Measurements from ENCODE around the gene SNCG.
"Not testable (repeated sequence)": the region's sequence is repeated elsewhere in the genome, so short reads cannot be mapped to it uniquely, and the experiment has no call there.

The SNCG gene

DNA sequence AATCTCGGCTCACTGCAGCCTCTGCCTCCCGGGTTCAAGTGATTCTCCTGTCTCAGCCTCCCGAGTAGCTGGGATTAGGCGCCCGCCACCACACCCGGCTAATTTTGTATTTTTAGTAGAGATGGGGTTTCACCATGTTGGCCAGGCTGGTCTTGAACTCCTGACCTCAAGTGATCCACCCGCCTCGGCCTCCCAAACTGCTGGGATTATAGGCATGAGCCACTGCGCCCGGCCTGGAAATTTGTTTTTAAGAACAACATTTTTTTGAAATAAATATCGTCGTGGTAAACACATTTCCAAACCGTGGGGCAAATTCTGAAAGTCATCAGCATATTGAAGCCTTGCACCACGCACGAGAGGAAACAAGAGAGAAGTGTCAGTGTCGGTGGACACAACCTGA is 18.3 kb upstream of the SNCG start:
- not testable (repeated sequence) for H3K27ac ChIP-seq (ENCODE audit: low read length)

DNA sequence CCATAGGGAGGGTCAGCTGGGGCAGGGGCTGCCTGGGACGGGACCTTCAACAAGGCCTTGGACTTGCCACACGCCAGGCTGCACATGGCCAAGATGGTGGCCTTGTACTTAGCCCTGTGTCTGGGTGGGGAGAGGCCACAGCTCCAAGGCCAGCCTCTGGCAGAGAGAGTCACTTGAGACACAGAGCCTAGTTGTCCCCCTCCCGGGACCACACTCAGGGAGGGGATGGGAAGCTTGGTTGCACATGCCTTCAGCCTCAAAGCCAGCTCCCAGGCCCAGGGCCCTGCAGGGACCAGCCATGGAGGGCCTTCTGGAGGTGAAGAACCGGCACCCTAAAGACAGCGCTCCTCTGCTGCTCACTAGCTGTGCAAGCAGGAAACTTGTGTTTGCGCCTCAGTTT is 17.7 kb upstream of the SNCG start:
- H3K27ac ChIP-seq (ENCODE audit: low read length), result no peak overlapping the region
- no peak overlapping the region for H3K4me3 ChIP-seq (ENCODE audit: low read length)
- H3K27me3 ChIP-seq (ENCODE audit: insufficient read depth, low read length), result no peaks in the 10 kb centered on the region
- H3K9me3 ChIP-seq (ENCODE audit: insufficient read depth, low read depth, low read length), result no peaks in the 10 kb centered on the region
- no peaks in the 10 kb centered on the region for H3K36me3 ChIP-seq (ENCODE audit: insufficient read depth, low read depth, low read length)
- H3K4me1 ChIP-seq (ENCODE audit: insufficient read depth, low read length), result no peaks in the 10 kb centered on the region
- H3K9ac ChIP-seq (ENCODE audit: low read depth, low read length), result no peak overlapping the region

More for the DNA sequence above, 18.3 kb upstream of the SNCG start:
- not testable (repeated sequence) for H3K4me3 ChIP-seq (ENCODE audit: low read length); H3K36me3 ChIP-seq (ENCODE audit: insufficient read depth, low read depth, low read length); H3K9ac ChIP-seq (ENCODE audit: low read depth, low read length); H3K4me1 ChIP-seq (ENCODE audit: insufficient read depth, low read length); H3K9me3 ChIP-seq (ENCODE audit: insufficient read depth, low read depth, low read length); H3K27me3 ChIP-seq (ENCODE audit: insufficient read depth, low read length)

DNA sequence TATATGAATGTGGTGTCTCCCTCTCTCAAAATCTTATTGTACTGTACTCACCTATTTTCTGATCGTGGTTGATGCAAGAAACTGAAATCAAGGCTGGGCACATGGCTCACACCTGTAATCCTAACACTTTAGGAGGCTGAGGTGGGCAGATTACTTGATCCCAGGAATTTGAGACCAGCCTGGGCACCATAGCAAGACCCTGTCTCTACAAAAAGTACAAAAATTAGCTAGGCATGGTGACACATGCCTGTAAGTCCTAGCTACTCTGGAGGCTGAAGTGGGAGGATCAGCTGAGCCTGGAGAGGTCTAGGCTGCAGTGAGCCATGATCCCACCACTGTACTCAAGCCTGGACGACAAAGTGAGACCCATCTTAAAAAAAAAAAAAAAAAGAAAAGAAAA is 17.0 kb upstream of the SNCG start:
- H3K9ac ChIP-seq (ENCODE audit: low read depth, low read length), result no peak overlapping the region
- no peaks in the 10 kb centered on the region for H3K36me3 ChIP-seq (ENCODE audit: insufficient read depth, low read depth, low read length)
- no peak overlapping the region for H3K4me3 ChIP-seq (ENCODE audit: low read length)
- no peak overlapping the region for H3K27ac ChIP-seq (ENCODE audit: low read length)
- H3K27me3 ChIP-seq (ENCODE audit: insufficient read depth, low read length), result no peaks in the 10 kb centered on the region
- no peaks in the 10 kb centered on the region for H3K9me3 ChIP-seq (ENCODE audit: insufficient read depth, low read depth, low read length)
- H3K4me1 ChIP-seq (ENCODE audit: insufficient read depth, low read length), result no peaks in the 10 kb centered on the region

DNA sequence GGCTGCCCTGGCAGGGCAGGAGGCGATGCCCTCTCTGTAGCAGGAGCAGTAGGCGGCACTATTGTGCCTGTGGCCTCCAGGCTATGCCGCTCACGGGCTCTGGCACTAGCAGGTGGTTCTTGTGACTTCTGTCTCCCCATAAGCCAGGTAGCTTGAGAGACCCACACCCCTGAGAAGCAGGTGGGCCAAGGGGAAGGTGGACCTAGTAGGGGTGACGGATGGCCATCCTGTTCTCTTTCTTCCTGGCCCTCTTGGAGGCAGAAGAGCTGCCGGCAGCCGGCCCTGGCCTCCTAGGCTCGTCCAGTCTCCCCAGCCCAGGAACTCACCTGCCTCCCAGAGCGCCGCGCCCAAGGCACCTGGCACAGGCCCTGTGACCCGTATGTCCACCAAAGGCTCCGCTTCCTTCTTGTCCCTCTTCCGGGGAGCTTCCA is 16.4 kb upstream of the SNCG start:
- no peaks in the 10 kb centered on the region for H3K27me3 ChIP-seq (ENCODE audit: insufficient read depth, low read length)
- no peaks in the 10 kb centered on the region for H3K36me3 ChIP-seq (ENCODE audit: insufficient read depth, low read depth, low read length)
- no peak overlapping the region for H3K4me3 ChIP-seq (ENCODE audit: low read length)
- H3K9ac ChIP-seq (ENCODE audit: low read depth, low read length), result no peak overlapping the region
- no peak overlapping the region for H3K27ac ChIP-seq (ENCODE audit: low read length)
- H3K9me3 ChIP-seq (ENCODE audit: insufficient read depth, low read depth, low read length), result no peaks in the 10 kb centered on the region
- no peaks in the 10 kb centered on the region for H3K4me1 ChIP-seq (ENCODE audit: insufficient read depth, low read length)

DNA sequence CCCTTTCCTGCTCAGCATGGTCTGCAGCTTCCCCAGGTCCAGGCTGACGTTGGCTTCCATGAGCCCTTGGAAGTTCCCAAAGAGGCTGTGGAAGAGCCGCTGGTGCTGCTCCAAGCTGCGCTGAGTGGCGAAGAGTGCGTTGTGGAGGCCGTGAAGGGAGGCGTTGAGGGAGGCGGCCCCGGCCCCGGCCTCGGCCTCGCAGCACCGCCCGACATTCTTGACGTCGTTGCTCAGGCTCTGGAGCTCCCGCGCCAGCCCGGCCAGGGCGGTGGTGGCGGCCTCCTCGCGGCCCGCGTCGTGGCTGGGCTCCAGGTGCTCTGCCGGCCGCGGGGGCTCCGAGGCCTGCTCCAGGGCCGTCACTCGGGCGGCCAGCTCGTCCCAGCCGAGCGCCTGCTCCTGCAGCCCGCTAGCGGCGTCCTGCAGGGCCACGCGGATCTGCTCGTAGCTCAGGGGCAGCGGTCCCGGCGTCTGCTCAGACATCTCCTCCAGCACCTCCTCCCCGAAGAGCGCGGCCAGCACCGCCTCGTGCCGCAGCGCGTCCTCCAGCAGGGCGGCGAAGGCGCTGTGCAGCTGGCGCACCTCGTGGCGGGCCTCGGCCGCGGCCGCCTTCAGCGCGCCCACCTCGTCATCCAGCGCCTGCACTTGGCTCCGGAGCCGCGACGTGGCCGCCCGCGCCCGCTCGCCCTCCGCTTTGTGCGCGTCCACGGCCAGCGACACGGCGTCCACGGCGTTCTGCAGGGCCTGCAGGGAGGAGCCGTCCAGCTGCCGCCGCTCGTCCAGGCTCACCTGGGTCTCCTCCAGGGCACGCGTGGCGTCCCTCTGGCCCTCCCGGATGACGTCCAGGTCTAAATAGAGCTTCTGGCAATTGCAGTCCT is 15.7 kb upstream of the SNCG start:
- Histone ChIP-seq H3K9me3 (ENCODE audit: insufficient read depth, low read depth, low read length) (no peaks in the 10 kb centered on the region), H3K4me3 (ENCODE audit: low read length) (no peak overlapping the region), H3K4me1 (ENCODE audit: insufficient read depth, low read length) (no peaks in the 10 kb centered on the region), H3K27ac (ENCODE audit: low read length) (no peak overlapping the region), H3K36me3 (ENCODE audit: insufficient read depth, low read depth, low read length) (no peaks in the 10 kb centered on the region), H3K9ac (ENCODE audit: low read depth, low read length) (no peak overlapping the region), H3K27me3 (ENCODE audit: insufficient read depth, low read length) (no peaks in the 10 kb centered on the region)

DNA sequence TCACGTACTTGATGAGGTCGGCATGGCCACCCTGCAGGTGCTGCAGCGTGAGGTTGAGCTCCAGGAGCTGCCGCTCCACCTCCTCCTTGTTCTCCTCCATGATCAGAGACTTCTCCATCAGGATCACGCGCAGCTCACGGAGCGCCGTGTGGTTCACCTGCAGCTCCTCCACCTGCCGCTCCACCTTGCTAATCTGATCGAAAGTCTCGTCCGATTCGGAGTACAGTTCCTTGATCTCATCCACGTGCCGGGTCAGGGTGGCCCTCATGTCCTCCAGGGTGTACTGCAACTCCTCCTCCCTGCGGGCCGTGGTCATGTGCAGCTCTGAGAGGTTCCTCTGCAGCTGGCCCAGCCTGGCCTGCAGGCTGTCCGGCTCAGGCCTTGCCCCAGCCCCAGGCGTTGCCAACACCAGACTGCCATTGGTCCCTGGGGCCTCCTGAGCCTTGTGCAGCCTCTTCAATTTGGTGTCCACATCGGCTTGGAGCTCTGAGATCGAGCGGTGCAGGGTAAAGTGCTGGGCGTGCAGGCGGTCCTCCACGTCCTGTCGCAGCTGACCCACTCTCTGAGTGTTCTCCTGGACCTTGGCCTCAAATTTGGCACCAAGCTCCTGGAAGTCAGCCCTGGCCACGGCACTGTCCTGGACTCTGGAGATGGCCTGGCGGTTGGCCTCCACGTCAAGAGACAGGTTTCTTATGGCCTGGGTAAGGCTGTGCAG is 14.9 kb upstream of the SNCG start:
- Histone ChIP-seq H3K9me3 (ENCODE audit: insufficient read depth, low read depth, low read length) (no peaks in the 10 kb centered on the region), H3K36me3 (ENCODE audit: insufficient read depth, low read depth, low read length) (no peaks in the 10 kb centered on the region), H3K4me1 (ENCODE audit: insufficient read depth, low read length) (no peaks in the 10 kb centered on the region), H3K9ac (ENCODE audit: low read depth, low read length) (no peak overlapping the region), H3K27ac (ENCODE audit: low read length) (no peak overlapping the region), H3K27me3 (ENCODE audit: insufficient read depth, low read length) (no peaks in the 10 kb centered on the region), H3K4me3 (ENCODE audit: low read length) (no peak overlapping the region)

DNA sequence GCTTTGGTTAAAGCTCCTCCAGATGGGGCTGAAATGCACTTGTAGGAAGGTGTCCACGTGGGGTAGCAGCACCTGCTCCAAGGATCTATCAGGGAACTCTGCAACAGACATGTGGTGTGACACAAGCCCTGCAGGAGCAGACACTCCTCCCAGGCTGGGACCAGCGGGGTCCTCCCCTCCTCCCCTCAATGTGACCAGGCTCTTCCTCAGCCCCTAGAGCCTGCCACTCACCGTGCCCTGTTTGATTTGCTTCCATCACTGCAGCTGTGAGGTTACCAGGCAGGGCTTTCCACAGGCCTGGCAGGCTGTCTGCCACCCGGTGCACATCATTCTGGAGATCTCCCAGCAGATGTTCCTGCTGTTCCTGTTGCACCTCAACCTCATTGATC is 14.4 kb upstream of the SNCG start:
- H3K4me3 ChIP-seq (ENCODE audit: low read length), result no peak overlapping the region
- H3K4me1 ChIP-seq (ENCODE audit: insufficient read depth, low read length), result no peaks in the 10 kb centered on the region
- H3K27ac ChIP-seq (ENCODE audit: low read length), result no peak overlapping the region
- no peaks in the 10 kb centered on the region for H3K27me3 ChIP-seq (ENCODE audit: insufficient read depth, low read length)
- H3K9me3 ChIP-seq (ENCODE audit: insufficient read depth, low read depth, low read length), result no peaks in the 10 kb centered on the region
- no peaks in the 10 kb centered on the region for H3K36me3 ChIP-seq (ENCODE audit: insufficient read depth, low read depth, low read length)
- H3K9ac ChIP-seq (ENCODE audit: low read depth, low read length), result no peak overlapping the region

DNA sequence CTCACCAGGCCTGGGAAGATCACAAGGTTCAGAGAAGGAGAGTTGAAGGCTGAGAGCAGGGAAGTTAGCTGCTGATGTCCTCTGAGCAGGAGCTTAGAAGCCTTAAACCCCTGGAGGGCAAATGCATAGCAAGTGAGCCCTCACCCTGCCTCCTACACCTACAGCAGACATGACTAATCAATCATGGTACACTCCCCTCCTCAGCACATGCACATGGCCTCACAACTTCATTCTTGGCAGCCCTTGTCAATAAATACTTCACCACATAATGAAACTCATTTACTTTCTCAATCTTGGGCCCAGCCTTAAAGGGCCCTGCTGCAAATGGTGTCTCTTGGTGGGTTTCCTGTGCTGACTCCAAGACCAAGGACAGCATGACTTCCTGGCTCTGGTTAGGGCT is 13.9 kb upstream of the SNCG start:
- no peaks in the 10 kb centered on the region for H3K9me3 ChIP-seq (ENCODE audit: insufficient read depth, low read depth, low read length)
- no peak overlapping the region for H3K27ac ChIP-seq (ENCODE audit: low read length)
- no peak overlapping the region for H3K9ac ChIP-seq (ENCODE audit: low read depth, low read length)
- H3K27me3 ChIP-seq (ENCODE audit: insufficient read depth, low read length), result no peaks in the 10 kb centered on the region
- H3K36me3 ChIP-seq (ENCODE audit: insufficient read depth, low read depth, low read length), result no peaks in the 10 kb centered on the region
- H3K4me1 ChIP-seq (ENCODE audit: insufficient read depth, low read length), result no peaks in the 10 kb centered on the region
- no peak overlapping the region for H3K4me3 ChIP-seq (ENCODE audit: low read length)

DNA sequence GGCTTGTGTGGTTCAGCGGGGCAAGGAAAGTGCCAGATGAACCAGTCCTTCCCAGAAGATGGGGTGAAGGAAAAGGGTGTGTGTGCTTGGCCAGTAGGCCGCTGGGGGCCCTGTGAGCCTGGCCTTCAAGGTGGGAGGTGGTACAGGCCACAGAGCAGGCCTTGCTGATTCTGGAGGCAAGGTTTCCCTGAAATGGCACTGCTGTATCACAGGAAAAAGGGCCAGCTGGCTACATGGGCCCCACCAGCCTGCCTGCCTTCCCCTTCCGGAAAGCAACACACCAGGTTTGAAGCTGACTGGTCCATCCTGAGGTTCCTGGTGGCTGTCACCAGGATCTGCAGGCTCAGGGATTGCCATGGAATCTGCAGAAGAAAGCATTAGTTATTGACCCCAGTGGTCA is 13.5 kb upstream of the SNCG start:
- Histone ChIP-seq H3K27me3 (ENCODE audit: insufficient read depth, low read length) (no peaks in the 10 kb centered on the region), H3K4me1 (ENCODE audit: insufficient read depth, low read length) (no peaks in the 10 kb centered on the region), H3K9me3 (ENCODE audit: insufficient read depth, low read depth, low read length) (no peaks in the 10 kb centered on the region), H3K4me3 (ENCODE audit: low read length) (no peak overlapping the region), H3K27ac (ENCODE audit: low read length) (no peak overlapping the region), H3K9ac (ENCODE audit: low read depth, low read length) (no peak overlapping the region), H3K36me3 (ENCODE audit: insufficient read depth, low read depth, low read length) (no peaks in the 10 kb centered on the region)

DNA sequence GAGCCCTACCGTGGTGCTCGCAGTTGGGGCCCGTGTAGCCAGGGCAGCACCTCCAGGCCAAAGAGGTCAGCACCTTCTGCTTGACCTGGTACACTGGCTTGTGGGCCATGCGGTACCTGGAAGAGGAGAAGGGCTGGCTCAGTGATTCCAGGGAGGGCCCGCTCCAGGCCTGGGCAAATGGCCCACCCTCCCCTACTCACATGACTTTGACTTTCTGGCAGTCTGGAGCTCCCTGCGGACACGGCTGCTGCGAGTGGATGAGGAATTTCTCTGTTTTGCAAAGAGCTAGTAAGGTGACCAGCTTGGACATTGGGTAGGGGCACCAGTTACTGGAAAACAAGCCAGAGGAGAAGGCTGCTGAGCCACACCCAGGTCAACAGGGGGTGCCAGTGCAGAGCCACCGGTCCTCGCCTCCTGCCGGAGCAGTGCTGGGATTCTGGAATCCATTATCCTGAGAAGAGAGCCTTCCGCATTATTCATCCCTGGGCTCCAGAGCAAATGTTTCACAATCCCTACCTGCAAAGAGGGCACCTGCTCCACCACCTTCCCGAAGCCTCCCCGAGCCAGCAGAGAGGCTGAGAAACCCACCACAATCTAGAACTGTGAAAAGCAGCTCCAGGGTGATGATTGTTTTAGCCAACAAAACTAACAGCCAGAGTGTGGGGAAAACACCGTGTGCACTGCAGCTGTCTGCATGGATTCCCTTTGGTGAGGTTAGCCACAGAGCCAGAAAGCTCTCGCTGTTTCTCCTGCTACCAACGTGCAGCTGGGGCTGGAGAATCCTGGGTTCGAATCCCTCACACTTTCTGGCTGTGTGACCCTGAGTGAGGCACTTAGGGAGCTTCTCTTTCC is 12.8 kb upstream of the SNCG start:
- no peak overlapping the region for H3K4me3 ChIP-seq (ENCODE audit: low read length)
- no peaks in the 10 kb centered on the region for H3K27me3 ChIP-seq (ENCODE audit: insufficient read depth, low read length)
- H3K9ac ChIP-seq (ENCODE audit: low read depth, low read length), result no peak overlapping the region
- H3K4me1 ChIP-seq (ENCODE audit: insufficient read depth, low read length), result no peaks in the 10 kb centered on the region
- no peaks in the 10 kb centered on the region for H3K9me3 ChIP-seq (ENCODE audit: insufficient read depth, low read depth, low read length)
- H3K27ac ChIP-seq (ENCODE audit: low read length), result no peak overlapping the region
- H3K36me3 ChIP-seq (ENCODE audit: insufficient read depth, low read depth, low read length), result no peaks in the 10 kb centered on the region

DNA sequence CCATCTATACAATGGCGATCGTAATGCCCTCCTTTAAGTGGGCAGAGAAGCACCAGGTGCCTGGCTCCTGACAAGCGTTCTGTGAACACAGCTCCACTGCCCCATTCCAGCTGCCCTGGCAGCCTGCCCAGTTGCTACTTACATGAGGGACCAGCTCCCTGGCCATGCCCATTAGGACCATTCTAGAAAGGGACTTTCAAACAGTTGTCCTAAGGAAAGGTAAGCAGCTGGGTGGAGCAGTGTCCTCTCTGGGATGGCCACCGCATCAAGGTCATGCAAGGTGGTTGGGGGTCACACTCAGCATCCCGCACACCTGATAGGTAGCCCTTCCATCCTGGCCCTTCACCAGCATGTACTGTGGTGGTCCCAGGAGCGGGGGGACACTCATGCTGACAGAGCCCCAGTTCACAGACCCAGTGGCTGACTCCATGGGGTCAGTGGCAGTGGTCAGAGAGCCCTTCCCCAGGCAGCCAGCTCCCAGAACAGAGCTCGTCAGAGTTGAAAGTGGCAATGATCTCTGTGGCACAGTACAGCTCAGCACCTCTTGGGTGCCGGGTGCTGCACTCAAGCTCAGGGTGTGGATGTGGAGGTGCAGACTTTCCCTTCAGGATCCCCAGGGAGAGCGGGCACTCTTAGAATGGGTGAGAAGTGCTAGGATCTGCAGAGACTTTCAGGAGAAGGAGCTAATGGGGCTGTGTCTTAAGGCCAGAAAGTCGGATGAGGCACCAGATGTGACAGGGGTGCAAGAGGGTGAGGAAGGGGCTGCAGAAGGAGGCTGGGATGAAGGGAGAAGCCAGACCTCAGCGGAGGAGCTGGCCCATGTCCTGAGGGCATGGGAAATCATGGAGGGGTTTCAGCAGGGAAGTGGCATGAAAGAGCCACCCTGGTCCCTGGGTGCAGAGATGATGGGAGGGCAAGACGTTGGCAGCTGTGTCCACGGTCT is 11.9 kb upstream of the SNCG start:
- no peaks in the 10 kb centered on the region for H3K4me1 ChIP-seq (ENCODE audit: insufficient read depth, low read length)
- no peak overlapping the region for H3K9ac ChIP-seq (ENCODE audit: low read depth, low read length)
- no peak overlapping the region for H3K4me3 ChIP-seq (ENCODE audit: low read length)
- H3K27ac ChIP-seq (ENCODE audit: low read length), result no peak overlapping the region
- no peaks in the 10 kb centered on the region for H3K36me3 ChIP-seq (ENCODE audit: insufficient read depth, low read depth, low read length)
- no peaks in the 10 kb centered on the region for H3K27me3 ChIP-seq (ENCODE audit: insufficient read depth, low read length)
- H3K9me3 ChIP-seq (ENCODE audit: insufficient read depth, low read depth, low read length), result no peaks in the 10 kb centered on the region
